WTC11 (cell line): Measurements from ENCODE around the gene ADCY5. TPM values are rescaled to one million over a fixed set of nuclear protein-coding genes. Genes with fewer than 3 reads are reported as not detected.

ENCODE experiments used
- ATAC-seq: fragments of 200-7000 bp; cut with Tn5 transposase; 2 replicates; pipeline ENCODE4 v1.10.0; 2021; ENCODE audit warnings: mild to moderate bottlenecking, moderate library complexity
- CTCF ChIA-PET: fragments of 300-600 bp; sonication (Branson Sonifier 250); formaldehyde crosslinking; loops from one replicate; lab custom pipeline; 2021; ENCODE audit warnings: antibody characterized with exemption; lab: Charles Lee
- POLR2A ChIA-PET: fragments of 350-600 bp; sonication (Branson Sonifier 250); formaldehyde crosslinking; loops from one replicate; lab custom pipeline; 2021; ENCODE audit warnings: antibody characterized with exemption; lab: Charles Lee
- DNase-seq: peaks from one replicate; pipeline ENCODE4 v3.0.0; 2021; ENCODE audit warnings: low spot score
- H3K27ac Mint-ChIP-seq: 2 replicates; pipeline ENCODE4 v1.8.0; 2021; ENCODE audit warnings: mixed read lengths
- H3K27me3 Mint-ChIP-seq: 2 replicates; pipeline ENCODE4 v1.8.0; 2021; ENCODE audit warnings: low read depth, mild to moderate bottlenecking, moderate library complexity, mixed read lengths
- H3K36me3 Mint-ChIP-seq: 2 replicates; pipeline ENCODE4 v1.8.0; 2021; ENCODE audit warnings: mixed read lengths
- H3K4me1 Mint-ChIP-seq: 2 replicates; pipeline ENCODE4 v1.8.0; 2022; ENCODE audit warnings: mixed read lengths
- H3K4me3 Mint-ChIP-seq: 2 replicates; pipeline ENCODE4 v1.8.0; 2021; ENCODE audit warnings: mild to moderate bottlenecking, moderate library complexity, mixed read lengths
- H3K9me3 Mint-ChIP-seq: 2 replicates; pipeline ENCODE4 v1.8.0; 2021; ENCODE audit warnings: mixed read lengths
- ATF1 ChIP-seq: sonication (generic); formaldehyde crosslinking; IDR thresholded peaks from 2 replicates; pipeline ENCODE4 v1.8.1; 2023; ENCODE audit warnings: mild to moderate bottlenecking, moderate library complexity, missing genetic modification reagents
- EMX1 ChIP-seq: fragments of 250-450 bp; sonication (Bioruptor Pico); IDR thresholded peaks from 2 replicates; pipeline ENCODE4 v1.8.0; 2021; ENCODE audit warnings: mild to moderate bottlenecking
- GTF2I ChIP-seq: fragments of 250-450 bp; sonication (Bioruptor Pico); conservative IDR thresholded peaks from 2 replicates; pipeline ENCODE4 v1.4.0; 2021; ENCODE audit warnings: mild to moderate bottlenecking
- NFE2L1 ChIP-seq: sonication (generic); formaldehyde crosslinking; IDR thresholded peaks from 2 replicates; pipeline ENCODE4 v1.8.1; 2023; ENCODE audit warnings: missing genetic modification reagents
- SMAD4 ChIP-seq: sonication (generic); formaldehyde crosslinking; IDR thresholded peaks from 2 replicates; pipeline ENCODE4 v1.8.0; 2022; ENCODE audit warnings: mild to moderate bottlenecking, missing genetic modification reagents
- ZNF138 ChIP-seq: sonication (generic); formaldehyde crosslinking; conservative IDR thresholded peaks from 2 replicates; pipeline ENCODE4 v1.8.1; 2022; ENCODE audit warnings: mild to moderate bottlenecking, moderate library complexity, missing genetic modification reagents
- ZNF396 ChIP-seq: fragments of 250-450 bp; sonication (Bioruptor Pico); IDR thresholded peaks from 2 replicates; pipeline ENCODE4 v1.8.0; 2021; ENCODE audit warnings: mild to moderate bottlenecking, moderate library complexity, borderline replicate concordance
- total RNA-seq: library from RNA; stranded (reverse); gene quantifications from 3 replicates; pipeline ENCODE4 v1.2.3, GENCODE V29; 2021
- TF ChIP-seq, protein P1 (sequence below): sonication (generic); formaldehyde crosslinking; IDR thresholded peaks from 2 replicates; pipeline ENCODE4 v1.8.0; 2022; ENCODE audit warnings: mild to moderate bottlenecking, missing genetic modification reagents
- TF ChIP-seq, protein P2 (sequence below): fragments of 250-450 bp; sonication (Bioruptor Pico); IDR thresholded peaks from 2 replicates; pipeline ENCODE4 v1.9.0; 2021; ENCODE audit warnings: mild to moderate bottlenecking
- TF ChIP-seq, protein P3 (sequence below): fragments of 250-450 bp; sonication (Bioruptor Pico); conservative IDR thresholded peaks from 2 replicates; pipeline ENCODE4 v1.9.0; 2021; ENCODE audit warnings: mild to moderate bottlenecking
- TF ChIP-seq, protein P4 (sequence below): fragments of 250-450 bp; sonication (Bioruptor Pico); IDR thresholded peaks from 2 replicates; pipeline ENCODE4 v1.9.0; 2021; ENCODE audit warnings: moderate library complexity, mild to moderate bottlenecking, inconsistent platforms, borderline replicate concordance
- TF ChIP-seq, protein P5 (sequence below): sonication (generic); formaldehyde crosslinking; IDR thresholded peaks from 2 replicates; pipeline ENCODE4 v1.8.0; 2023; ENCODE audit warnings: mild to moderate bottlenecking, missing genetic modification reagents
- TF ChIP-seq, protein P6 (sequence below): sonication (generic); formaldehyde crosslinking; IDR thresholded peaks from 2 replicates; pipeline ENCODE4 v1.8.1; 2022; ENCODE audit warnings: missing genetic modification reagents, borderline replicate concordance

ADCY5 gene
- total RNA-seq, 1 experiment from 2014 or later = 23.5 TPM

DNA sequence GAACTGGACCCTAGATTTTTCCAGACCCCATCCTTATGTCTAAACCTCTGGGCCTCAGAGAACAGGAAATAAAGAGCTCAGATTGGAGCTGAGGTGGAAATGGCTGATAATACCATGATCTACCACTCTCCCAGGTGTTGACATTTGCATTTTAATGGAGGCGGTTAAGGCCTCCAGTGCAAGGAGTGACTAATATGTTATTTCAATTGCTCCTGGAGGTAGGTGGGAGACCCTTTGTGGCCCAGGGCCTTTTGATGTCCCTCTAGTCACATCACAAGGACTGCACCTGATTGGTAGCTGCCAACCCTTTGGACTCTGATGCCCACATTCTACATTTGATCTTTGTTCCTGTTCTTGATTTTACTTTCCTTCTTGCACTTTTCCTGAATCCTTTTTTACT lies 9.0 kb upstream of the ADCY5 start:
- no peaks in the 10 kb centered on the region for H3K36me3 Mint-ChIP-seq
- TF ChIP-seq, protein P1, sequence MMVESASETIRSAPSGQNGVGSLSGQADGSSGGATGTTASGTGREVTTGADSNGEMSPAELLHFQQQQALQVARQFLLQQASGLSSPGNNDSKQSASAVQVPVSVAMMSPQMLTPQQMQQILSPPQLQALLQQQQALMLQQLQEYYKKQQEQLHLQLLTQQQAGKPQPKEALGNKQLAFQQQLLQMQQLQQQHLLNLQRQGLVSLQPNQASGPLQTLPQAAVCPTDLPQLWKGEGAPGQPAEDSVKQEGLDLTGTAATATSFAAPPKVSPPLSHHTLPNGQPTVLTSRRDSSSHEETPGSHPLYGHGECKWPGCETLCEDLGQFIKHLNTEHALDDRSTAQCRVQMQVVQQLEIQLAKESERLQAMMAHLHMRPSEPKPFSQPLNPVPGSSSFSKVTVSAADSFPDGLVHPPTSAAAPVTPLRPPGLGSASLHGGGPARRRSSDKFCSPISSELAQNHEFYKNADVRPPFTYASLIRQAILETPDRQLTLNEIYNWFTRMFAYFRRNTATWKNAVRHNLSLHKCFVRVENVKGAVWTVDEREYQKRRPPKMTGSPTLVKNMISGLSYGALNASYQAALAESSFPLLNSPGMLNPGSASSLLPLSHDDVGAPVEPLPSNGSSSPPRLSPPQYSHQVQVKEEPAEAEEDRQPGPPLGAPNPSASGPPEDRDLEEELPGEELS = peak; percentile 43; the same call in 1 of the 2 replicates
- TF ChIP-seq, protein P2, sequence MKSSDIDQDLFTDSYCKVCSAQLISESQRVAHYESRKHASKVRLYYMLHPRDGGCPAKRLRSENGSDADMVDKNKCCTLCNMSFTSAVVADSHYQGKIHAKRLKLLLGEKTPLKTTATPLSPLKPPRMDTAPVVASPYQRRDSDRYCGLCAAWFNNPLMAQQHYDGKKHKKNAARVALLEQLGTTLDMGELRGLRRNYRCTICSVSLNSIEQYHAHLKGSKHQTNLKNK (CRISPR knock-in tag) = no peak
- CTCF ChIA-PET = interaction anchor here (1.2 to 5.6 kb wide), 5 partner anchors 10 to 151 kb away, joined by 4 to 43 read pairs (median 5); partner anchors contain the start of gene ADCY5
- POLR2A ChIA-PET = no interaction called here
- H3K27me3 Mint-ChIP-seq = peaks cover 4% of the 10 kb centered on the region; the same call in 1 of the 2 replicates
- ATAC-seq (peak; percentile 85), DNase-seq (no peak)
- no peak overlapping the region; the same call in 1 of the 2 replicates for H3K4me3 Mint-ChIP-seq
- H3K9me3 Mint-ChIP-seq = no peaks in the 10 kb centered on the region
- no peak overlapping the region for H3K27ac Mint-ChIP-seq
- peaks cover 39% of the 10 kb centered on the region for H3K4me1 Mint-ChIP-seq

DNA sequence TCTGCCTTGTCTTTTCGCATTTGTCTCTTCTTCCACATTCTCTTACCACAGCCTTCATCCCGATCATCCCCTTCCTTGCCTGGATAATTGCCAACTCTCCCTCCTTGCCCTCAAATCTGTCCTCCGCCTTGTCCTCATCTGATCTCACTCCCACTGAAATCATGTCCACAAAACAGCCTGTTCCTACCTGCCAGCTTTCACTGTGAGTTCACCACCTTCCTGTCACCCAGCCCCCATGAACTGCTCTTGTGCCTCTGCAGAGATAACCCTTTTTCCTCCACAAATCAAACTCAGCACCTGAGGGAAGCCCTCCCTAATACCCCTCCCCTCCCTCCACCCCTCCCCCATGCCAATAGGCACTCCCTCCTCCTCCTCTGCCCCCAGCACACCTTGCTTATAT lies 4.8 kb upstream of the ADCY5 start:
- no peak overlapping the region for H3K27ac Mint-ChIP-seq
- no peak for ATAC-seq
- no peak for DNase-seq
- peaks cover 29% of the 10 kb centered on the region for H3K4me1 Mint-ChIP-seq
- POLR2A ChIA-PET = no interaction called here
- no peaks in the 10 kb centered on the region for H3K9me3 Mint-ChIP-seq
- H3K4me3 Mint-ChIP-seq = no peak overlapping the region
- CTCF ChIA-PET = interaction anchor here (0.8 kb wide), 1 partner anchor 8 kb away, joined by 3 read pairs; no protein-coding TSS in a partner anchor
- no peaks in the 10 kb centered on the region for H3K36me3 Mint-ChIP-seq
- TF ChIP-seq, protein P3, sequence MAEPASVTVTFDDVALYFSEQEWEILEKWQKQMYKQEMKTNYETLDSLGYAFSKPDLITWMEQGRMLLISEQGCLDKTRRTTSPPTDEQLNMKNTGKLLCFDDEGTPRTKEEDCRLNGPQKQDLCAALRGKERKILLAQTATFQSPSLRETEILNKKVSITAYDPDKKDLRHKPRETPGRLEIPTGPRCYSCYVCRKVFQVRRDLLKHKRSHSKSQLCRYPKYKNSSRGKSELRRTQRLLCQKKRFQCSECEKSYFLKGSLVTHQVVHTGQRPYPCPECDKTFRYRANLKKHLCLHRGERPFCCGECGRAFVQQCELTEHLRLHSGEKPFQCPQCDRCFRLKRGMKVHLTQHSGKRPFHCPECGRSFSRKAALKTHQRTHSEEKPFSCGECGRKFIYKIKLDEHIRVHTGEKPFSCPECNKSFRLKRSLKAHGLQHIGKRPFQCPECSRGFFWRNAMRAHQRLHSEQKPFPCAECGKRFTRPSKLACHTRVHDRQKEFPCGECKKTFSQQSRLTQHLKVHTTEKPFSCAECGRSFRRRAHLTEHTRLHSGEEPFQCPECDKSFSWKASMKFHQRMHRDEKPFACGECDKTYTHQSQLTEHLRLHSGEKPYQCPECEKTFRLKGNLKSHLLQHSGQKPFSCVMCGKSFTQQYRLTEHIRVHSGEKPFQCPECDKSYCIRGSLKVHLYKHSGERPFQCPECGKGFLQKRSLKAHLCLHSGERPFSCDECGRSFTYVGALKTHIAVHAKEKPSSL (CRISPR knock-in tag) = no peak
- TF ChIP-seq, protein P4, sequence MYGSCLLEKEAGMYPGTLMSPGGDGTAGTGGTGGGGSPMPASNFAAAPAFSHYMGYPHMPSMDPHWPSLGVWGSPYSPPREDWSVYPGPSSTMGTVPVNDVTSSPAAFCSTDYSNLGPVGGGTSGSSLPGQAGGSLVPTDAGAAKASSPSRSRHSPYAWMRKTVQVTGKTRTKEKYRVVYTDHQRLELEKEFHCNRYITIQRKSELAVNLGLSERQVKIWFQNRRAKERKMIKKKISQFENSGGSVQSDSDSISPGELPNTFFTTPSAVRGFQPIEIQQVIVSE (CRISPR knock-in tag) = no peak
- TF ChIP-seq, all 79 proteins: peak for 0
- peaks cover 25% of the 10 kb centered on the region for H3K27me3 Mint-ChIP-seq

DNA sequence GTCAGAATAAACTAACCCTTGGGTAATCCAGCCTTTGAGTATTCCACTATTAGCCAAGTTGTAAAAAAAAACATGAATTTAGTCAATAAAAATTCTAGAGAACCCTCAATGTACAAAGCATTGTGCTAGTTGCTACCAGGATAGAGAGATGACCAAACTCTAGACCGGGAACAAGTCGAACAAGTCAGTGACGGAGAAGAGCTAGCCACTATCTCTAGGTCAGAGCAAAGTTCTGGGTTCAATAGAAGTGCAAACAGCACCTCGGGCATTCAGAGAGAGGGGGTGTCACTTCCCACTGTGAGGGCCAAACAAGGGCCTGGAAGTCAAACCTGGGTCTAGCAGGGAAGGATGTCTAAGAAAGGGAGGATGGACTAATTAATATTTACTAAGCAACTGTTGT lies 2.3 kb upstream of the ADCY5 start:
- TF ChIP-seq, protein P5, sequence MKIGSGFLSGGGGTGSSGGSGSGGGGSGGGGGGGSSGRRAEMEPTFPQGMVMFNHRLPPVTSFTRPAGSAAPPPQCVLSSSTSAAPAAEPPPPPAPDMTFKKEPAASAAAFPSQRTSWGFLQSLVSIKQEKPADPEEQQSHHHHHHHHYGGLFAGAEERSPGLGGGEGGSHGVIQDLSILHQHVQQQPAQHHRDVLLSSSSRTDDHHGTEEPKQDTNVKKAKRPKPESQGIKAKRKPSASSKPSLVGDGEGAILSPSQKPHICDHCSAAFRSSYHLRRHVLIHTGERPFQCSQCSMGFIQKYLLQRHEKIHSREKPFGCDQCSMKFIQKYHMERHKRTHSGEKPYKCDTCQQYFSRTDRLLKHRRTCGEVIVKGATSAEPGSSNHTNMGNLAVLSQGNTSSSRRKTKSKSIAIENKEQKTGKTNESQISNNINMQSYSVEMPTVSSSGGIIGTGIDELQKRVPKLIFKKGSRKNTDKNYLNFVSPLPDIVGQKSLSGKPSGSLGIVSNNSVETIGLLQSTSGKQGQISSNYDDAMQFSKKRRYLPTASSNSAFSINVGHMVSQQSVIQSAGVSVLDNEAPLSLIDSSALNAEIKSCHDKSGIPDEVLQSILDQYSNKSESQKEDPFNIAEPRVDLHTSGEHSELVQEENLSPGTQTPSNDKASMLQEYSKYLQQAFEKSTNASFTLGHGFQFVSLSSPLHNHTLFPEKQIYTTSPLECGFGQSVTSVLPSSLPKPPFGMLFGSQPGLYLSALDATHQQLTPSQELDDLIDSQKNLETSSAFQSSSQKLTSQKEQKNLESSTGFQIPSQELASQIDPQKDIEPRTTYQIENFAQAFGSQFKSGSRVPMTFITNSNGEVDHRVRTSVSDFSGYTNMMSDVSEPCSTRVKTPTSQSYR = no peak
- TF ChIP-seq ZNF138 (CRISPR knock-in tag) = no peak
- TF ChIP-seq EMX1 = no peak
- no peak for TF ChIP-seq ATF1
- TF ChIP-seq, all 79 proteins: peak for 0
- CTCF ChIA-PET = interaction anchor here (2.0 to 4.6 kb wide), 2 partner anchors 38 to 39 kb away, joined by 12 to 56 read pairs; no protein-coding TSS in a partner anchor
- POLR2A ChIA-PET = no interaction called here
- Mint-ChIP-seq H3K27ac (no peak overlapping the region), H3K27me3 (peaks cover 42% of the 10 kb centered on the region), H3K4me3 (no peak overlapping the region), H3K4me1 (peaks cover 10% of the 10 kb centered on the region), H3K36me3 (no peaks in the 10 kb centered on the region), H3K9me3 (no peaks in the 10 kb centered on the region)
- DNase-seq = no peak
- no peak for ATAC-seq

DNA sequence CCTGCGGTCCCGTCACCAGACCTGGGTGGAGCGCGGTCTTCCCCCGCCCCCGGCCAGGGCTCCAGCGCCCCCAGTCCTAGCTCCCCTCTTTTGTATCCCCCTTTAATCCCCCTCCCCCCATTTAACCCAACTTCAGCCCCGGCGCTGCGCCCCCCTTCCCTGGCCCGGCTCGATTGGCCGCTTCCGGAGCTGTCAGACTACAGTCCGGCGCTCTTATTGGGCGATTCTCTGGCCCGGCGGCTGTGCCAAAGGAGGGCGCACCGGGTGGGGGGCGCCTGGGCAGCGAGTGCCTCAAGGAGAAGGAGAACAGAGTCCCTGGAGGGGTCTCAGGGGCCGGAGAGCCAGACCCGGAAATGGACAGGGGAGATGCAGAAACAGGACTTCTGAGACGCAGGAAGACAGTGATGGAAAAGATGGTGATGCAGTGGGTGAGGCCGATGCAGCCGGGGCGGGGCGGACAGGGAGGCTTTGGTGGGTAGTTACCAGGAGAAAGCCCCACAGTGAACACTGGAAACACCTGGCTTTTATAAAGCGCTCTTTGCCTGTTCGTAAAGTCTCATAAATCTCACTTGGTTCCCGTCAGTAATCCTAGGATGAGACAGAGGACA lies 1.2 kb upstream of the ADCY5 start:
- H3K9me3 Mint-ChIP-seq = no peaks in the 10 kb centered on the region
- TF ChIP-seq, protein P4 (CRISPR knock-in tag) = no peak
- TF ChIP-seq SMAD4 (CRISPR knock-in tag) (no peak), NFE2L1 (CRISPR knock-in tag) (no peak), ATF1 (no peak), ZNF138 (CRISPR knock-in tag) (no peak), ZNF396 (no peak), GTF2I (CRISPR knock-in tag) (no peak)
- TF ChIP-seq, protein P6, sequence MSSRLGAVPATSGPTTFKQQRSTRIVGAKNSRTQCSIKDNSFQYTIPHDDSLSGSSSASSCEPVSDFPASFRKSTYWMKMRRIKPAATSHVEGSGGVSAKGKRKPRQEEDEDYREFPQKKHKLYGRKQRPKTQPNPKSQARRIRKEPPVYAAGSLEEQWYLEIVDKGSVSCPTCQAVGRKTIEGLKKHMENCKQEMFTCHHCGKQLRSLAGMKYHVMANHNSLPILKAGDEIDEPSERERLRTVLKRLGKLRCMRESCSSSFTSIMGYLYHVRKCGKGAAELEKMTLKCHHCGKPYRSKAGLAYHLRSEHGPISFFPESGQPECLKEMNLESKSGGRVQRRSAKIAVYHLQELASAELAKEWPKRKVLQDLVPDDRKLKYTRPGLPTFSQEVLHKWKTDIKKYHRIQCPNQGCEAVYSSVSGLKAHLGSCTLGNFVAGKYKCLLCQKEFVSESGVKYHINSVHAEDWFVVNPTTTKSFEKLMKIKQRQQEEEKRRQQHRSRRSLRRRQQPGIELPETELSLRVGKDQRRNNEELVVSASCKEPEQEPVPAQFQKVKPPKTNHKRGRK = no peak
- TF ChIP-seq, protein P1 = no peak

More for the DNA sequence above, 1.2 kb upstream of the ADCY5 start:
- CTCF ChIA-PET = interaction anchor here (0.6 to 4.6 kb wide), 10 partner anchors 38 to 273 kb away, joined by 3 to 56 read pairs (median 6); no protein-coding TSS in a partner anchor
- H3K4me3 Mint-ChIP-seq = peak overlapping the region; percentile 69
- ATAC-seq (peak; percentile 52), DNase-seq (peak; percentile 63)
- H3K4me1 Mint-ChIP-seq = peaks cover 13% of the 10 kb centered on the region
- POLR2A ChIA-PET = interaction anchor here (0.6 kb wide), 1 partner anchor 27 kb away, joined by 3 read pairs; no protein-coding TSS in a partner anchor
- no peaks in the 10 kb centered on the region for H3K36me3 Mint-ChIP-seq
- H3K27me3 Mint-ChIP-seq = peaks cover 49% of the 10 kb centered on the region
- H3K27ac Mint-ChIP-seq = no peak overlapping the region
